GM19438 (cell line): ENCODE measurements around the gene TWSG1.
"Not testable (repeated sequence)": the region's sequence is repeated elsewhere in the genome, so short reads cannot be mapped to it uniquely, and the experiment has no call there.

Source experiments
- ATAC-seq: cut with Tn5 transposase; IDR thresholded peaks from one replicate; pipeline ENCODE4 v1.9.1; 2021; ENCODE audit warnings: low read depth; ENCODE audit not compliant: unreplicated experiment

Gene TWSG1

GRCh38 chr18:9446839-9447238 lies 112.3 kb downstream of the TWSG1 start:
- ATAC-seq, result no peak

- no peak for ATAC-seq
Measured at GRCh38 chr18:9447334-9447733, 112.8 kb downstream of the TWSG1 start.

GRCh38 chr18:9449600-9450414 lies 115.2 kb downstream of the TWSG1 start:
- no peak for ATAC-seq

- ATAC-seq, result not testable (repeated sequence)
Measured at GRCh38 chr18:9450920-9451319, 116.3 kb downstream of the TWSG1 start.
